Measurements from ENCODE around the gene UGCG. TPM values are rescaled to one million over a fixed set of nuclear protein-coding genes. Genes with fewer than 3 reads are reported as not detected.

Gene UGCG
- total RNA-seq: 60.1 and 83.9 TPM in 2 replicates

GRCh38 chr9:111895996-111896941 lies at the start of gene UGCG:
TSS of gene UGCG (plus strand) at chr9:111896814. CDS start at chr9:111897216, 402 bp downstream.

Other genes starting within 250 kb of the UGCG start
- gene GNG10, start 235.2 kb upstream of the UGCG start, total RNA-seq: 58.5 and 61.7 TPM in 2 replicates
- not detected in 2 replicates for gene SHOC1, start 101.9 kb upstream of the UGCG start, total RNA-seq